Measurements from ENCODE around the gene CRYBB3.

Gene CRYBB3

DNA sequence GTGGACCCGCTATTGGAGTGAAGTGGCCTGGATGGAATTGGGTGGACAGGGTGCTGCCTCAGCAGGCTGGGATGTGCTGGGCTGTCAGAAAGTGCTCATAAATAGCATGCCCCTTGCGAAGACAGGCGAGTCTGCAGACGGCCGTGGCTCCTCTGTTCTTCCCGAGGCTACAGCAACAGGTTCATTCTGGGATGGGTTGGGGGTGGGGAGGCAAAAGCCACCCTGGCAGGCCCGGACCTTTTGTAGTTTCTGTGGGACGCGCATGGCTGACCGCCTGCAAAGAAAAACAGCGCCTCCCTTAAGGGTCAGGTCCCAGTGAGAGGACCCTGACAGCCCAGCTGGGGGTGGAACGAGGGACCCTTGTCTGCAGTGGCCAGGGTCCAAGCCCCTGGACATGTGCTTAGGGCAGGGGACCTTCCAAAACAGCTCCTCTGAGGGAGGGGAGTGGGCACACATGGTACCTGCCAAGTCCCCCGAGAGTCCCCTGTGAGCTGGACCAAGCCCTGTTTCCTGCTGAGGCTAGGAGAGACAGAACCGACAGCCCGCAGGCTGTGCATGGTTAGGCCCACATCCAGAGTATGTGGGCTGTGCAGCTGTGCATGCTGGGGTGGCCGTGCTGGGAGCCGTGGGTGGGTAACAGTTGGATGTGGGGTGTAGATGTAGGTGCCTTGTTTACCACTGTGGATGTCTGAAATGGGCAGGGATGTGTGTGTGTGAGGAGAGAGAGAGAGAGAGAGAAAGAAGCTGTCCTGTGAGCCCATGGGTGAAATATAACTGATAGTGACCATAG, at the start of gene CRYBB3:
TSS of gene CRYBB3 (plus strand) at position 128 of the 790 bp plus-strand sequence. CDS start 1,539 bp downstream, outside the sequence.
- no peak for DNase-seq (ENCODE audit: low read depth)

DNA sequence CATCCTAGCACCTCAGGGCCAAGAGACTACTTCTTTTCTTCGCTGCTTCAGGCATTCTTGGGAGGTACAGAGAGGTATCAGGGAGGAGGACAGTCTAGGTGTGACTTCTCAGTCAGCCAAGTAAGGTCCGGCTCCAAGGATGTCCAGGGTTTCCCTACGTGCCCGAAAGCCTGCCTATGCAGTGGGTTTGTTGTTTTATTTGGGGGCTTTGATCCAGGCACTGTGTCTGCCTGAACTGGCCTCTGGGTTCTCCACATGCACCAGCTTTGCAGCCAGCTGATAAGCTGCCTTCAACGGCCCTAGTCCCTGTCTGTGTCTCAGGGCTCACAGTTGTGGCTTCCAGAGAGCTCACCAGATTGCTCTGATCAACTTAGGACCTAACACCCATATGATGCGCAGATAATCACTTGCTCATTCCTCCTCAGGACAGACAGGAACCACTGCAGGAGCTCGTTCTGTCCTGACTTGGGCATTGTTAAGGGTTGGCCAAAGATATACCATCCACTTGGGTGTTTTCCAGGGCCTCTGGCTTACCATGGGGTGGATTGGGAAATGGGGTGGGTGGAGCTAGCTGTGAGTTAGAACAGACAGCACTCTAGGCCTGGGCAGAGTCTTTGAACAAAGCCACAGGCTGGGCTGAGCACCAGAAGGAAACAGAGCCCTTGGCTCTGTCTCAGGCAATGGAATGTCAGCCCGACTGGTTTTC, 45.5 kb upstream of the CRYBB3 start:
- DNase-seq (ENCODE audit: low read depth), result no peak

DNA sequence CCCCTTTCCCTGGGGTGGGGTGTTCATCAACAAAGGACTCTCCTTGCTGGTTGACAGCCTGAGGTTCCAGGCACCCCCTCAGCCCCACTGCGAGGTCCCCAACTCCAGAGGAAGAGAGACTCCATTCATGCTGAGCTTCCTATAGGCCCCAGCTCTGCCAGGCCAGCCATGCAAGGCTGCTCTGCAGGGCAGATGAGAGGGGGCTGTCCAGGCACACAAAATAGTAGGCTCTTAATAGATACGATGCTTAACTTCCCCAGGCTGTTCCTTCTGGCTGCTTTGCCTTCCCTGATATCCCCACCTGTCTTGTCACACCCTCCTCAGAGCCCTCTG, 45.0 kb upstream of the CRYBB3 start:
- DNase-seq (ENCODE audit: low read depth), result no peak

DNA sequence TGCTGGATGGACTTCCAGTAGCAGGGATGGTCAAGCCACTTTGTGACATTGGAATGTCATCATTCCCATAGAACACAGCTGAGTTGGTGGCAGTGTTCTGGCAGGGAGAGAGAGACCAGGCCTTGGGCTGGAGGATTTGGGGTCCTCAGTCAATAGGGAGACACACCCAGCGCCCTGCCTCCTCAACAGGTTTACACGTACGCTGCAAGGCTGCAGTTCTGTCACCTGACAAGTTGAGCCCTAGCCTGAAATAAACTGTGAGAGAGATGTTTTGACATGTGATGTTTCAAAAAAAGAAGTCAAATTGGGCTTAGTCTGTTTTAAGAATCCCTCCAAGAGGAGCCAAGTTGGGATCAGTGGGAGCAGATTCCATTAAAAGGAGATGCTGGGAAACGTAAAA, 42.9 kb upstream of the CRYBB3 start:
- no peak for DNase-seq (ENCODE audit: low read depth)

DNA sequence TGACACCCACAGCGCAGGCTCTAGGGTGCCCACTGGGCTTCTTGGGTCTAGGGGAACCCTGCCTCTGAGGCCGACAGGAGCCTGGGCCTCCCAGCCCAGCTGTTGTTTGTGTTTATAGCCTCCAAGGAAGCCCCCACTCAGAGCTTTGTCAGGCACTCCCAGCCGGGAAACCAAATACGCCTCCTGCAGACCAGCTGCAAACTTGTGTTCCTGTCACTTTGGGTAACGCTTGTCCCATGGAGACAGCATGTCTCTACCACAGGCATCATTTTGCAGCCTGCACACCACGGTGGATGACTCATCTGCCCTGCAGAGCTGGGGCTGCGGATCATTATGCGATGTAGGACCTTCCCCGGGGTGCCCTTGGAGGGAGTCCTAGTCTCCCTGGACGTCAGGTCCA, 40.6 kb upstream of the CRYBB3 start:
- DNase-seq (ENCODE audit: low read depth), result no peak

DNA sequence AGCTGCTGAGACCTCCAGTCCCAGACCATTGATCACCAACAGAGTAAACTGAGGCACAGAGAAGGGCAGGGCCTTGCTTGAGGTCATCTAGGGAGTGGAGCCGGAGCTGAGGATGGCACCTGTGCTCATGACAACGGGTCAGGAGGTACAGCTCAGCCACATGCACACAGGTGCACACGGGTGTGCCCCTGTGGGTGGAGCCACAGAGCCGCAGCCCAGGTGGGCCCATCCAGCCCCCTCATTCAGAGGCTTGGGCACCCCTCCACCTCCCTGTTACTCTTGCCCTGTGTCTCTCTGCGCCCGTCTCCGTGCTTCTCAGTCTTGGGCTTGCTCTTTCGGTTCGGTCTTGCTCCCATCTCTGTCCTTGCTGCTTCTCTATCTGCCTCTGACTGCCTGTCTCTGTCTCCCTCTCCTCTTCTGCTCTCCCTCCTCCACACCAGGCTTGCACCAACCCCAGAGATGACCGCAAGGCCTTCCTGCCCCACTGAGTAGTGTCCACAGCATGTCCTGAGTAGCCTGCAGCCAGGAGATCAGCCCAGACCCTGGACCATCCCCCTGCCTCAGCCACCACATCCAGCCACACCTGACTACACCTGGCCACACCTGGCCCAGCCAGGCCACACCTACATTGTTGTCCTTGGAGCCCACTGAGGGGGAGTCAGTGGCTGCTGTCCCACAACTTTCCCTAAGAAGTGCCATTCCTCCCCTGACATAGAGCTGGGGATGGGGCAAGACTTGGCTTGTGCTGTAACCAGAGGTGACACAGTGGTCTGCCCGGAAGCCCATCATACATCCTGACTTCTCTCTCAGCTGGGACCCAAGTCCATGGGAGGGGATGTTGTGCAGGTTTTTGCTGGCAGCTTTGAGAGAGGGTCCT, 39.3 kb upstream of the CRYBB3 start:
- no peak for DNase-seq (ENCODE audit: low read depth)

DNA sequence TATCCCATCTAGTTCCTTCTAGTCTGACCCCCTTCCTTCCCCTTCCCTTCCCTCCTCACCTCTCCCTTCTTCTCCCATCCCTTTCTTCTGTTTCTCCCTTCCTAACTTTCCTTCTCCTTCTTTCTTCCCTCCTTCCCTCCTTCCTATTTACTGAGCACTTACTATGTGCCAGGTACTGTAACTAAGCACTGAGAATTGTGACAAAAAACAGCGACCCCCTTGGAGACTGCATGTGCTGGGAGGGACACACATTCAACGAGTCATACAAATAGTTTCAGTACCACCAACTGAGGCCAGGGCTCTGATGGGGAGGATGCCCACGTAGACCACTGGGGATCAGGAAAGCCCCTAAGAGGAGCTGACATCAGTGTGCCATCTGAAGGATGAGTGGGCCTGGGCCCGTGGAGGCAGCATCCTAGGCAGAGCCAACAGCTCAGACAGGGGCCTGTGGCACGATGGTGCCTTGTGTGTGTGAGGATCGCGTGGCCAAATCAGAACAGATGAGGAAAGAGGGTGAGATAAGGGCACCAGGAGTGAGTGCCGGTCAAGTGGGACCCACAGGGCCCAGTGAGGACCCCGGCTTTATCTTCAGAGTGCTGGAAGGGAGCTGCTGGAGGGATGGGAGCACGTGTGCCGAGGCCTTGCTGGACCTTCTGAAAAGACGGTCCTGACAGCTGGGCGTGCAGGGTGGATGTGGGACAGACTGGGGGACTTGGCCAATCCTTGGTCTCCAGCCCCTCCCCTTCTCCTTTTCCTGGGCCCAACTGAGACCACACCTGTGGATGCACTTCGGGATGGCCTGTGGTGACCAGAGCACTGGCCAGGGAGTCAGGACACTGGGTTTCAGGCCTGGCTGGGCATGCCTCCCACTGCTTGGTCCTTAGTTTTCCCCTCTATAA, 38.4 kb upstream of the CRYBB3 start:
- DNase-seq (ENCODE audit: low read depth), result no peak

DNA sequence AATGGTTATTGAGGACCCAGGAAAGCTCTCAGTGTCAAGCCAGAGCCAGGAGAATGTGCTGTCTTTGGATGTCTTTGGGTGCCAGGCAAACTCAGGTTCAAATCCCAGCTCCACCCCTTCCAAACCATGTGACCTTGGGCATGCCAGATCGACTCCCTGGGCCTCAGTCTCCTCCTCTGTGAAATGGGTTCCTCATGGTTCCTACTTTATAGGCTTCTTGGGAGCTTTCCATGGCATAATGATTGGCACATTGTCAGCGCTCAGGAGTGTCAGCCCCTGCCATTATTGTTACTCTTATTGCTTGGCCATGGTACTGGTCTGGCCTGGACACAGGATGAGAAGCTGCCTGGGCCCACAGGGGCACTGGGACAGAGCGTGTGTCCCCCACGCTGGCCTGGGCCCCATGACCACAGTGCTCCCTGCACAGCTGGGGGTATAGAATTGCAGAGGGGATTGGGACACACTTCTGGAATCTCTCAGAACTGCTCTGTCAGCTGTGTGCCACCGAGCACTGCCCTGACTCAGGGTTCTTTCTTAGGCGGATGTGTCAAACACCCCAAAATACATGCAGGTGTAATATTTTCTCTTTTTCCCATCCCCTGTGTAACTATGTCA, 37.6 kb upstream of the CRYBB3 start:
- DNase-seq (ENCODE audit: low read depth), result no peak

DNA sequence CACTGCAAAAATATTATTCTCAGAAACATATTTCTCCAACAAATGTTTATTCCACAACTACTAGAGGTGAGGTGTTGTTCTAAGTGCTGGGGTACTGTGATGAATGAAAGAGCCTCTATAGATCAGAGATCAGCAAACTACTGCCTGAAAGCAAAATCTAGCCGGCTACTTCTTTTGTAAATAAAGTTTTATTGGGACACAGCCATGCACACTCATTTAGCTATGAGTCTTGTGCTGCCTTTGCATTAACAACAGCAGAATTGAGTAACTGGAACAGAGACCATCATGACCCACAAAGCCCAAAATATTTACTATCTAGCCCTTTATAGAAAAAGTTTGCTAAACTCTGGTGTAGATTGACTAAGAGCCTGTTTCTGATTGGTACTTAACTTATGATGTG, 37.1 kb upstream of the CRYBB3 start:
- no peak for DNase-seq (ENCODE audit: low read depth)

DNA sequence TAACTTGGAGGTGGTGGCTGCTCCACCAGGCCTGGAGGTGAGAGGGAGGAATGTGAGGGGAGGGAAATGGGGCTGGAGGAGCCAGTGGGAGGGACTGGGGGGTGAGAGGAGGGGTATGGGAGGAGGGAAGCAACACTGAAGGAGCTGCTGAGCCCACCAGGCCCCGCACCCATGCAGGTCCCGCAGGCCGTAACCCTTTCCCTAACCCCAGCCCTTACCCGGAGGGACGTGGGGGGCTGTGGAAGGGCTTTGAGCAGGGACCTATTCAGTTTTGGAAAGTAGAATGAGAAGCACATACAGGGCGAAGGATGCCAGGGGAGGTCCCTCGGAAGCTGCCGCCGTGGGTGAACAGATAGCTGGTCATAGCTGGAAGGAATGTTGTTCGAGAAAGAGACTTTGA, 33.9 kb upstream of the CRYBB3 start:
- no peak for DNase-seq (ENCODE audit: low read depth)

DNA sequence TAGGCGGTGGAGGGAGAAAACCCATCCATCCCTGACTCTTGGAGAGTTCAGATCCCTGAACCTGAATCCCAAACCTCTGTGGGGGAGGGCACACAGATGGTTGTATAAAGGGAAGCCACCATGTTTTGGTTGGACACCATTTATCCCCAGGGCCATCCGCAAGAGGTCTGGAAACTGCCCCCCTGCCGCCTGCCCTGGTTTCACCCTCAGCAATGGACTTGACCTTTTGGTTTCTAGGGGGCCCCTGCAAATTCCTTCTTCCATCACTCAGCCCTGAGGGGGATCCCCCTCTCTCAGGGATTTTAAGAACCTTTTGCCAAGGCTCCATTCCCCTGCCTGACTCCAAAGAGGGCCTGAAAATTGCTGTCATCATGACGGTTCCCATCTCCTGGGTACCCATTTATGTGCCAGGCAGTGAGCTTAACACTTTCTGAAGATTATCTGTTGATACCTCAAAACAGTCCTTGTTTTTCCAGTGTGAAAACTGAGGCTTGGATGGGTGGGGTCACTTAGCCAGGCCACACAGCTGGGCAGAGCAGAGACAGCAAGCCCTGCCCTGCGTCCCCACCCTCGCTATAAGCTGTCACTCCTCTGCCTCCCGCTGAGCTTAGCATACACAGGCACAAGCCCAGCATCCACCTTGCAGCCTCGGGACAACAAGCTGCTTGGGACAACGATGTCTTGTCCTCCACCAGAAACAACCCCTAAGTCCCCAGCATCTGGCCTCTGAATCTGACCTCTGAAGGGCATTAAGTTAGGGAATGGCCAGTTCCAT, 33.2 kb upstream of the CRYBB3 start:
- DNase-seq (ENCODE audit: low read depth), result no peak

DNA sequence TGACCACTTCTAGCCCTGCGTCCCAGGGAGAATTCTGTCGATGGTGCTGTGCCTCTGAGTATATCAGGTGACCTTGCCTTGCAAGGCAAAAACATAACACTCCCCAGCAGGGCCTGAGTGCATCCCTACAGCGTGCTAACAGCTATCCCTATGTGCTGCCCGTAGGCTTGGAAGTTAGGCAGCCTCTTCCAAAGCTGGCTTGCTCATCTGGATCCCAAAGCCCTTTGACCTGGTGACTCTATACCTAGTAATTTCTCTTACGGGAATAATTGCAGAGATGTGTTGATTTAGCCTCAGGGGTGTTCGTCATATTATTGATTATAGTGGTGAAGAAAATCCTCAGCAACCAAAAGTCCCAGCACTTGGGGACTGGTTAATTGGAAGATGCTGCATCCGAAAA, 32.6 kb upstream of the CRYBB3 start:
- DNase-seq (ENCODE audit: low read depth), result no peak

DNA sequence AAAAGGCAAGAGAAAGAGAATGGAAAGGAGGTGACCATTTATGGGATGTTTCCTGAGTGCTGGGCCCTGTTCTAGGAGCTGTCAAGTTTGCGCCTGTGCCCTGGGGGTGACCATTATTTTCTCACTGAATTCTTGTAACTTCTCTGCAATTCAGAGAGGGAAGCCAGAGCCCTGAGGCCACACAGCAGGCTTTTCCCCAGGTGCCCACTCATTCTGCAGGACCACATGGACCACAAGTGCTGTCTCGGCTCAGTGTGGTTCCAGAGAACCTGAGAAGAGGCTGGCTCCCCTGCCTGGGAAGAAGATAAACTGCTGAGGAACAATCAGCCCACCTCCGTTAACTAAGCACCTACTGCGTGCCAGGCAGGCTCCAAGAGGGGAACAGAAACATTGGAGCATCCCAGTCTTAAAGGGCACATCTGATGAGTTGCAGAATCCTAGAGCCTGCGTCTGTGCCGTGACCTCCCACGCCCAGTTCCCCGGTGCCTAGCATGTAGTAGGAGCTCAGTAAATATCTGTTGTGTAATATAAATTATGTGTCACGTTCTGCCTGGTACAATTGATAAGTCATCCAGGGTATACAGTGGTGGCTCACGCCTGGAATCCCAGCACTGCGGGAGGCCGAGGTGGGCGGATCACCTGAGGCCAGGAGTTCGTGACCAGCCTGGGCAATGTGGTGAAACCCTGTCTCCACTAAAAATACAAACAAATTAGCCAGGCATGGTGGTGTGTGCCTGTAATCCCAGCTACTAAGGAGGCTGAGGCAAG, 31.6 kb upstream of the CRYBB3 start:
- DNase-seq (ENCODE audit: low read depth), result no peak

DNA sequence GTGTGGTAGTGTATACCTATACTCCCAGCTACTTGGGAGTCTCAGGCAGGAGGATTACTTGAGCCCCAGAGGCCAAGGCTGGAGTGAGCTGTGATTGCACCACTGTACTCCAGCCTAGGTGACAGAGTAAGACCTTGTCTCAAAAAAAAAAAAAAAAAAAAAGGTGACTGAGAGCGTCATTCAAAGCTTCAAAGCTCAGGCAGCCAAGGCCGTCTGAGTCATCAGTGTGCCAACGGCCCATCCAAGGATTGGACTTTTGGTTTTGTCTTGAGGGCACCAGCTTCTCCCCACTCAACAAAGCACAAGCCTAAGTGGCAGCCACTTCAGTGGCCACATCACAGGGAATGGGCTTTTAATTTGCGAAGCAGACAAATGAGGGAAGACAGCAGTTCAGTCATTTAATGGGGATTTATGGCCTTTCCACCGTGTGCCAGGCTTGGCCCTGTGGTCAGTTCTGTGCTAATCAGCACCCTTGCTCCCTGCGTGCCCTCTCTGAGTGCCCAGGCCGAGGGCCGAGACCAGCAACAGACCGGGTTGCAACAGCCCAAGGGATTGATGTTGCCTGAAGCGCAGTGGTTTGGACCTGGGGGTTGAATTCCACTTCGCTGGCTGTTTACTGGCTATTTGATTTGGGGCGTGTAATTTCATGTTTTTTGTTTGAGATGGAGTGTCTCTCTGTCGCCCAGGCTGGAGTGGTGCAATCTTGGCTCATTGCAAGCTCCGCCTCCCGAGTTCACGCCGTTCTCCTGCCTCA, 30.2 kb upstream of the CRYBB3 start:
- DNase-seq (ENCODE audit: low read depth), result no peak

DNA sequence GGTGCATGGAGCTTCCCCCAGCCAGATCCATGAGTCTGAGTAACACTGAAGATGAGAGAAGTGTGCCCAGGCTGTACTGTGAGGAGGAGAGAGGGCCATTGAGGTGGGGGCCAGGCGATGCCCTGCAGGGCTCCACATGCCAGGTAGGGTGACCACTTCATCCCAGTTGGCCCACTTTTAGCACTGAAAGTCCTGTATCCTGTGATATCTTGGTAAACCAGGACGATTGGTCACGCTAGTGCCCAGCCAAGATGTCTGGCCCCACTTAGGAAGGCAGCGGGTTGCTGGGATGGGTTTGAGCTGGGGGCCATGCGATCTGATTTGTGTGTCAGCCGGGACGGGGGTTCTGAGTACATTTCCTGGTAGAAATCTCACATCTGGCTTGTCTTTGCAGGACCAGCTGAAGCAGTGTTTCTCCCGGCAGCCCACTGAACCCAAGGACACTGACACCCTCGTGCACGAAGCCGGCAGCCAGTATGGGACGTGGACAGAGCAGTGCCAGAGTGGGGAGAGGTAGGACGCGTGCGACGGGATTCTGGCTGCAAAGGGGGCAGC, 29.2 kb upstream of the CRYBB3 start:
- no peak for DNase-seq (ENCODE audit: low read depth)

DNA sequence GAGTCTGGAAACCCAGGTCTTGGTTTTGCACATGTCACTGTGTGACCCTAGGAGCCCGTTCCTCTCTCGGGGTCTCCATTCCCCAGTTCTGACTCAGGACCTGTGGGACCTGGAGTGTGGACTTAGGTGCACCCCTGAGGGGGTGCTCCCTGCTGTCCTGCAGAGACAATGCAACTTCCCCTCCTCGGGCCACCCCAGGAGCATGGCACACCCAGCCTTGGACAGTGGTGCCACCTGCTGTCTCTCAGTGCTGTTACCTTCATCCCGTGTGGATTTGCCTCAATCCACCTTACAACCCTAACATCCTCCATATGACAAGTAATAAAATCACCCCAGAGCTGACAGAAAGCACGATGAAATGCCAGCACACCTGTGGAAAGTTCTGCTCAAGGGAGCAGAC, 27.5 kb upstream of the CRYBB3 start:
- DNase-seq (ENCODE audit: low read depth), result no peak

DNA sequence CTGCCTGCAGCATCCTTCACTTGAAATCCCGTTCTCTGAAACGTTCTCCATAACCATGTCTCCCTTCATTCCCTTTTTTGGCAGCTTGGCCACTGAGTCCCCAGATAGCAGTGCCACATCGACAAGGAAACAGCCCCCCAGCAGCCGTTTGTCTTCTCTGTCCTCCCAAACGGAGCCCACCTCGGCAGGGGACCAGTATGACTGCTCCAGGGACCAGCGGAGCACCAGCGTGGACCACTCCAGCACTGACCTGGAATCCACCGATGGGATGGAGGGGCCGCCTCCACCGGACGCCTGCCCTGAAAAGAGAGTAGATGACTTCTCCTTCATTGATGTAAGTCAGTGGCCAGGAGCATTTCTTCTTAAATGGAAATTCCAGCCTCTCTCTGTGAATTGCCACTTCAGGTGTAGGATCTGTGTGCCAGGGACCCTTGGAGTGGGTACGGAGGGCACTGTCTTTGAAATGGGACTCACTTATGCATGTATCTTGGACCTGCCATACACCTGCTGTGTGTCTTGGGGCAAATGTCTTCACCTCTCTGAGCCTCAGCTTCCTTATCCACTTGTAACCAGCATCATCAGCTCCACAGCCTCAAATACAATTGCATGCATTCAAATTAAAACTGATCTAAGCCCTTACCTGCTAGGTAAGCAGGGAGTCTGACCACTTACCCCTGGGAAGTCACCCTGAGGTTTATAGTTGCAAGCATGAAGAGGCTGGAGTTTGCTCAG, 25.3 kb upstream of the CRYBB3 start:
- DNase-seq (ENCODE audit: low read depth), result no peak

DNA sequence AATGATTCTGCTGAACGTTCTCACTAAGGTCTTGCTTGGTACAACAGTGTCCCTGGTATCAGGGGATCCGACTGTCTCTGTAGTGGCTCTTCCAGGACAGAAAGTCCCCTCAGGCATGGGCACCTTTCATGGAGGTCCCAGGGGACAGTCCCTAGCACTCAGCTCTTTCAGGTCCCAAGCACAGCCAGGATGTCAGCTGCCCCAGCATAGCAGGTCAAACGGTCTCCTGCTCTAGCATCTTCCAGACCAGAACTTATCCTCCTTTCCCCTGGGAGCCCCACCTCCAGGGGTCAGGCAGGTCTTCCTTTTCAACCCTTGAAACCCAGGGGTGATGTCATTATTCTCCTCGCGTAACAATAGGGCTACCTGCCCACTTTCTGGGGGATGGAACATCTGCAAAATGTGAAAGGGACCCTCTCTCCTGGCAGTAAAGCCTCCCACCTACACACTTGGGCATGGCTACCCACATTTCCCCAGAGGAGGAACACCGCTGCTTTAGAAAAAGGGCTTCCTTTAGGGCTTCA, 24.7 kb upstream of the CRYBB3 start:
- DNase-seq (ENCODE audit: low read depth), result no peak
